Trophoblast cell (in vitro differentiated cells and primary cell): ENCODE results near the gene MRPS12.

Experiments
- DNase-seq, 2 donors: peaks; one replicate each; pipeline ENCODE4 v3.0.0-alpha.2; 2016
- H2AFZ ChIP-seq: 2 replicates; pipeline ENCODE4 v1.6.1; 2013; ENCODE audit warnings: low read length, moderate library complexity, mild to moderate bottlenecking; ENCODE audit not compliant: insufficient read depth, poor library complexity
- H2AK5ac ChIP-seq: 2 replicates; pipeline ENCODE4 v1.6.1; 2013; ENCODE audit warnings: mild to moderate bottlenecking, low read length
- H2BK120ac ChIP-seq: 2 replicates; pipeline ENCODE4 v1.6.1; 2013; ENCODE audit warnings: low read length, mild to moderate bottlenecking, moderate library complexity; ENCODE audit not compliant: insufficient read depth, poor library complexity
- H2BK12ac ChIP-seq: 2 replicates; pipeline ENCODE4 v1.6.1; 2013; ENCODE audit warnings: mild to moderate bottlenecking, low read length, moderate library complexity
- H2BK5ac ChIP-seq: 2 replicates; pipeline ENCODE4 v1.6.1; 2013; ENCODE audit warnings: low read length, low read depth, moderate library complexity, mild to moderate bottlenecking; ENCODE audit not compliant: poor library complexity
- H3K14ac ChIP-seq: 2 replicates; pipeline ENCODE4 v1.6.1; 2013; ENCODE audit warnings: mild to moderate bottlenecking, low read length
- H3K18ac ChIP-seq: 2 replicates; pipeline ENCODE4 v1.6.1; 2013; ENCODE audit warnings: mild to moderate bottlenecking, low read length
- H3K23ac ChIP-seq: 2 replicates; pipeline ENCODE4 v1.6.1; 2013; ENCODE audit warnings: low read length
- H3K27ac ChIP-seq: 2 replicates; pipeline ENCODE4 v1.5.1; 2013; ENCODE audit warnings: low read depth, mild to moderate bottlenecking, inconsistent platforms, low read length, moderate library complexity
- H3K27me3 ChIP-seq: 2 replicates; pipeline ENCODE4 v1.6.1; 2013; ENCODE audit warnings: inconsistent platforms, mild to moderate bottlenecking, low read length, moderate library complexity; ENCODE audit not compliant: insufficient read depth
- H3K36me3 ChIP-seq, 2 experiments: 1 replicate in 1 of 2; 2 replicates in 1 of 2; pipeline ENCODE4 v1.6.1; 2013; ENCODE audit warnings: low read length in 2 of 2, mild to moderate bottlenecking in 2 of 2, moderate library complexity in 1 of 2; ENCODE audit not compliant: insufficient read depth in 2 of 2, control insufficient read depth in 1 of 2
- H3K4ac ChIP-seq: 2 replicates; pipeline ENCODE4 v1.6.1; 2013; ENCODE audit warnings: low read depth, mild to moderate bottlenecking, low read length, moderate library complexity
- H3K4me1 ChIP-seq, 2 experiments: 1 replicate in 1 of 2; 2 replicates in 1 of 2; pipeline ENCODE4 v1.6.1; 2013; ENCODE audit warnings: low read length in 2 of 2, mild to moderate bottlenecking in 2 of 2, moderate library complexity in 1 of 2; ENCODE audit not compliant: insufficient read depth in 2 of 2, control insufficient read depth in 1 of 2
- H3K4me2 ChIP-seq: 2 replicates; pipeline ENCODE4 v1.6.1; 2013; ENCODE audit warnings: inconsistent platforms, mild to moderate bottlenecking, low read length, moderate library complexity
- H3K4me3 ChIP-seq: 2 replicates; pipeline ENCODE4 v1.5.1; 2013; ENCODE audit warnings: mild to moderate bottlenecking, low read depth, low read length, inconsistent platforms
- H3K79me1 ChIP-seq: one replicate; pipeline ENCODE4 v1.6.1; 2013; ENCODE audit warnings: low read length
- H3K79me2 ChIP-seq: 2 replicates; pipeline ENCODE4 v1.6.1; 2013; ENCODE audit warnings: low read length, mild to moderate bottlenecking; ENCODE audit not compliant: control insufficient read depth, insufficient read depth, poor library complexity
- H3K9ac ChIP-seq: 2 replicates; pipeline ENCODE4 v1.6.1; 2013; ENCODE audit warnings: mild to moderate bottlenecking, low read length
- H3K9me3 ChIP-seq: 2 replicates; pipeline ENCODE4 v1.6.1; 2013; ENCODE audit warnings: low read depth, mild to moderate bottlenecking, control low read depth, inconsistent platforms, low read length; ENCODE audit not compliant: insufficient read depth
- H4K12ac ChIP-seq: 2 replicates; pipeline ENCODE4 v1.6.1; 2013; ENCODE audit warnings: low read depth, mild to moderate bottlenecking, low read length, moderate library complexity
- H4K8ac ChIP-seq: 2 replicates; pipeline ENCODE4 v1.6.1; 2013; ENCODE audit warnings: low read depth, mild to moderate bottlenecking, low read length, moderate library complexity
- H4K91ac ChIP-seq: one replicate; pipeline ENCODE4 v1.6.1; 2013; ENCODE audit warnings: low read depth, mild to moderate bottlenecking, low read length, moderate library complexity
- WGBS: extraction: QIAGEN DNeasy Blood & Tissue Kit; methylation state at CpG from one replicate; pipeline ENCODE4 v1.1.7; 2013; ENCODE audit warnings: missing lambda C conversion rate; ENCODE audit not compliant: insufficient read length, insufficient coverage; ENCODE audit errors: extremely low coverage; 5-methylcytosine and 5-hydroxymethylcytosine counted together

MRPS12 gene

DNA sequence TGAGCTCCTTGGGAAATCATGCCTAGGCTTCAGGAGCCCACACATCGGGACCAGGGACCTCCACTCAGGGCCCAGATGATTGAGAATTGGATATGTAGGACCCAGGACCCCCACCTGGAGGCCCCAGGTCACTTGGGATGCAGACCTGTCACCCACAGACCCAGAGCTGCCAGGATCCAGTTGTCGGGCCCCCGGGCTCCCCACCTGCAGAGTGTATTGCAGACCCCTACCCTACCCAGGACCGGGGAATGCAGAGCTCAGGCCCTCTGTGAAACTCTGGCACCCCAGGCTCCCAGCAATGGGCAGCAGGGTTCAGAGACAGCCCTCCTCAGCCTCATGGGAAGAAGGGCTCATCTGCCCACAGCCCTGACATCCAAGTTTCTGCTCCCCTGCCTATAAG is 25.1 kb upstream of the MRPS12 start:
- no peak overlapping the region for H2BK120ac ChIP-seq
- H3K9ac ChIP-seq, result no peak overlapping the region
- no peak overlapping the region for H3K23ac ChIP-seq
- no peak overlapping the region for H3K14ac ChIP-seq
- no CpG with 5 or more reads among the region's 4 CpGs for WGBS
- H2AFZ ChIP-seq, result no peak overlapping the region
- H2BK12ac ChIP-seq, result no peak overlapping the region
- no peaks in the 10 kb centered on the region for H3K27me3 ChIP-seq
- no peak overlapping the region for H3K4me2 ChIP-seq
- no peak overlapping the region for H4K8ac ChIP-seq
- no peak overlapping the region for H3K4ac ChIP-seq
- H3K36me3 ChIP-seq, result peaks cover 23 to 27% of the 10 kb centered on the region in 2 experiments
- H3K79me1 ChIP-seq, result no peaks in the 10 kb centered on the region
- no peak overlapping the region for H3K27ac ChIP-seq
- no peaks in the 10 kb centered on the region for H3K79me2 ChIP-seq
- H4K12ac ChIP-seq, result no peak overlapping the region
- no peak overlapping the region for H2BK5ac ChIP-seq
- no peak overlapping the region for H4K91ac ChIP-seq
- H3K4me1 ChIP-seq, result no peaks in the 10 kb centered on the region
- peaks cover 7% of the 10 kb centered on the region for H3K9me3 ChIP-seq
- DNase-seq, result no peak
- no peak overlapping the region for H3K18ac ChIP-seq
- H3K4me3 ChIP-seq, result no peak overlapping the region
- H2AK5ac ChIP-seq, result no peak overlapping the region

DNA sequence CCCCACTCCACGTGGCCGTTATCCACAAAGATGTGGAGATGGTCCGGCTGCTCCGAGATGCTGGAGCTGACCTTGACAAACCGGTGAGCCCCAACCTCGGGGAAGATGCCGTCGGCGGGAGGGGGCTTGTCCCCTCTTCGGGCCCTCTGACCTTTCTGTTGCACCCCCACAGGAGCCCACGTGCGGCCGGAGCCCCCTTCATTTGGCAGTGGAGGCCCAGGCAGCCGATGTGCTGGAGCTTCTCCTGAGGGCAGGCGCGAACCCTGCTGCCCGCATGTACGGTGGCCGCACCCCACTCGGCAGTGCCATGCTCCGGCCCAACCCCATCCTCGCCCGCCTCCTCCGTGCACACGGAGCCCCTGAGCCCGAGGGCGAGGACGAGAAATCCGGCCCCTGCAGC is 23.5 kb upstream of the MRPS12 start:
- no peak for DNase-seq
- Histone ChIP-seq H3K23ac (no peak overlapping the region), H2AK5ac (no peak overlapping the region), H3K14ac (no peak overlapping the region), H3K9me3 (peaks cover 5% of the 10 kb centered on the region), H3K27ac (no peak overlapping the region), H3K79me1 (no peaks in the 10 kb centered on the region), H2BK120ac (no peak overlapping the region), H3K4me1 (no peaks in the 10 kb centered on the region), H3K27me3 (no peaks in the 10 kb centered on the region), H4K8ac (no peak overlapping the region), H3K36me3 (peaks cover 23 to 27% of the 10 kb centered on the region in 2 experiments), H2AFZ (no peak overlapping the region), H3K18ac (no peak overlapping the region), H2BK12ac (no peak overlapping the region), H3K4ac (no peak overlapping the region), H3K4me2 (no peak overlapping the region), H4K91ac (no peak overlapping the region), H4K12ac (no peak overlapping the region), H3K79me2 (no peaks in the 10 kb centered on the region), H3K9ac (no peak overlapping the region), H3K4me3 (no peak overlapping the region), H2BK5ac (no peak overlapping the region)
- no CpG with 5 or more reads among the region's 29 CpGs for WGBS

DNA sequence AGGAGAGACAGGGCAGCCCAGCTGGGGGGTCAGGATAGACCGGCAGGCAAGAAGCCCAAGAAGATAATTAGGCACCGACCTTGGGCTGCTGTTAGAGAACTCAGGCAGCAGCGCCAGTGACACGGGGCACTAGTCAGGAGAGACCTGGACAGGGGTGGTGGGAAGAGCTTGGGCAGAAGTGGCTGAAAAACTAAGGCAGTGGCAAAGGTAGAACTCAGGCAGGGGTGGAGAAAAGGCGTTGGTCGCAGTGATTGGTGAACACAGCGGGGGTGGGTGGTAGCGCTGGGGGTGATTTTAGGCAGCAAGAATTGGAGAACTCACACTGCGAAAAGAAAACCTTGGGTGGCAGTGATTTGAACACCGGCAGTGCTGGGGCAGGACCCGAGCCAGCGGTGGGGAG is 23.1 kb upstream of the MRPS12 start:
- no peak for DNase-seq
- WGBS, result no CpG with 5 or more reads among the region's 12 CpGs
- Histone ChIP-seq H3K4me3 (no peak overlapping the region), H3K79me2 (no peaks in the 10 kb centered on the region), H3K9ac (no peak overlapping the region), H2BK120ac (no peak overlapping the region), H3K27me3 (no peaks in the 10 kb centered on the region), H3K4me1 (no peaks in the 10 kb centered on the region), H4K8ac (no peak overlapping the region), H3K36me3 (peaks cover 23 to 27% of the 10 kb centered on the region in 2 experiments), H3K14ac (no peak overlapping the region), H3K4ac (no peak overlapping the region), H2BK12ac (no peak overlapping the region), H3K18ac (no peak overlapping the region), H4K12ac (no peak overlapping the region), H2AK5ac (no peak overlapping the region), H3K23ac (no peak overlapping the region), H3K27ac (no peak overlapping the region), H4K91ac (no peak overlapping the region), H2AFZ (no peak overlapping the region), H3K4me2 (no peak overlapping the region), H3K79me1 (no peaks in the 10 kb centered on the region), H2BK5ac (no peak overlapping the region), H3K9me3 (peaks cover 5% of the 10 kb centered on the region)

DNA sequence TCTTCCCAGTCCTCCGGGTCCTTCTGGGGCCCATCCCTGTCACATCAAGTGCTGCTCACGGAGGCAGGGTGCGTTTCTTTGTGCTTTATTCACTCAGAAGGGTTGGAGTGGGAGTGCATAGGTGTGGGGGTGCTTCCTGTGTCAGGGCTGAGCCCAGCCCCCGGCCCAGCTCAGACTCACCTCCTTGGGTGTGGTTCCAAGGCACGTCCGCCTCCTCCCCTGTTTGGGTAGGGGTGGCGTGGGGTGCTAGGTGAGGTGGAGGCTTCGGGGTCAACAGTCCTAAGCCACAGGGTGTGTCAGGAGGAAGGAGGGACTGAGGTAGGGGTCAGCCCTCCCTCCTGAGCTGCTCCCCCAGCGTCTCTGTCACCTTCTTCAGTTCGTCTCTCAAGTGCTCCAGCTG is 21.8 kb upstream of the MRPS12 start:
- H3K4ac ChIP-seq, result no peak overlapping the region

More for the DNA sequence above, 21.8 kb upstream of the MRPS12 start:
- Histone ChIP-seq H2AK5ac (no peak overlapping the region), H2BK5ac (no peak overlapping the region), H3K23ac (no peak overlapping the region), H2BK120ac (no peak overlapping the region), H3K27ac (no peak overlapping the region), H3K9ac (no peak overlapping the region), H4K8ac (no peak overlapping the region), H4K91ac (no peak overlapping the region), H3K14ac (no peak overlapping the region), H3K27me3 (no peaks in the 10 kb centered on the region), H3K36me3 (peaks cover 23 to 27% of the 10 kb centered on the region in 2 experiments), H3K9me3 (peaks cover 5% of the 10 kb centered on the region), H3K4me1 (no peaks in the 10 kb centered on the region), H3K79me2 (no peaks in the 10 kb centered on the region), H3K4me2 (no peak overlapping the region), H3K18ac (no peak overlapping the region), H4K12ac (no peak overlapping the region), H3K79me1 (no peaks in the 10 kb centered on the region), H3K4me3 (no peak overlapping the region), H2AFZ (no peak overlapping the region), H2BK12ac (no peak overlapping the region)
- no peak for DNase-seq
- no CpG with 5 or more reads among the region's 10 CpGs for WGBS
